GM21381 (cell line): ENCODE results near the gene MICU1.

ENCODE experiments used
- ATAC-seq: cut with Tn5 transposase; IDR thresholded peaks from one replicate; pipeline ENCODE4 v1.9.1; 2021; ENCODE audit warnings: mild to moderate bottlenecking, moderate library complexity; ENCODE audit not compliant: unreplicated experiment

Gene MICU1

GRCh38 chr10:72318418-72319262 lies 307.2 kb downstream of the MICU1 start:
- no peak for ATAC-seq
